HG03064 (cell line): Measurements from ENCODE around the gene CFAP410.
A peak's percentile ranks its signal among the peaks of the same experiment; 100 is the strongest.

Source experiments
- ATAC-seq: cut with Tn5 transposase; IDR thresholded peaks from one replicate; pipeline ENCODE4 v1.9.1; 2021; ENCODE audit warnings: low read depth; ENCODE audit not compliant: unreplicated experiment

The CFAP410 gene

GRCh38 chr21:44338971-44339910, at the start of gene CFAP410:
Gene CFAP410 (minus strand): TSS chr21:44339390. CDS start chr21:44339194, 196 bp downstream.
- ATAC-seq: peak; percentile 74

GRCh38 chr21:44384968-44385367, 45.8 kb upstream of the CFAP410 start:
- ATAC-seq: no peak

- no peak for ATAC-seq
Observed at GRCh38 chr21:44383216-44383615, 44.0 kb upstream of the CFAP410 start.

- ATAC-seq: no peak
Observed at GRCh38 chr21:44382536-44382935, 43.3 kb upstream of the CFAP410 start.

GRCh38 chr21:44381874-44382273, 42.7 kb upstream of the CFAP410 start:
- no peak for ATAC-seq

- ATAC-seq: no peak
Observed at GRCh38 chr21:44380876-44381275, 41.7 kb upstream of the CFAP410 start.

- ATAC-seq: no peak
Observed at GRCh38 chr21:44379991-44380865, 41.0 kb upstream of the CFAP410 start.

GRCh38 chr21:44379515-44379848, 40.3 kb upstream of the CFAP410 start:
- ATAC-seq: no peak

- no peak for ATAC-seq
Observed at GRCh38 chr21:44378646-44379514, 39.7 kb upstream of the CFAP410 start.

- no peak for ATAC-seq
Observed at GRCh38 chr21:44377922-44378645, 38.9 kb upstream of the CFAP410 start.

GRCh38 chr21:44377201-44377921, 38.2 kb upstream of the CFAP410 start:
- no peak for ATAC-seq

- ATAC-seq: no peak
Observed at GRCh38 chr21:44376606-44377005, 37.4 kb upstream of the CFAP410 start.

GRCh38 chr21:44375761-44376241, 36.6 kb upstream of the CFAP410 start:
- ATAC-seq: no peak

- ATAC-seq: no peak
Observed at GRCh38 chr21:44375281-44375651, 36.1 kb upstream of the CFAP410 start.

- no peak for ATAC-seq
Observed at GRCh38 chr21:44374601-44375280, 35.6 kb upstream of the CFAP410 start.

GRCh38 chr21:44372616-44373015, 33.4 kb upstream of the CFAP410 start:
- no peak for ATAC-seq

- ATAC-seq: no peak
Observed at GRCh38 chr21:44371596-44371995, 32.4 kb upstream of the CFAP410 start.

GRCh38 chr21:44370786-44371410, 31.7 kb upstream of the CFAP410 start:
- ATAC-seq: no peak
